ENCODE data around the gene DRC7.
"Not testable (repeated sequence)": the region's sequence is repeated elsewhere in the genome, so short reads cannot be mapped to it uniquely, and the experiment has no call there.

DRC7 gene

DNA sequence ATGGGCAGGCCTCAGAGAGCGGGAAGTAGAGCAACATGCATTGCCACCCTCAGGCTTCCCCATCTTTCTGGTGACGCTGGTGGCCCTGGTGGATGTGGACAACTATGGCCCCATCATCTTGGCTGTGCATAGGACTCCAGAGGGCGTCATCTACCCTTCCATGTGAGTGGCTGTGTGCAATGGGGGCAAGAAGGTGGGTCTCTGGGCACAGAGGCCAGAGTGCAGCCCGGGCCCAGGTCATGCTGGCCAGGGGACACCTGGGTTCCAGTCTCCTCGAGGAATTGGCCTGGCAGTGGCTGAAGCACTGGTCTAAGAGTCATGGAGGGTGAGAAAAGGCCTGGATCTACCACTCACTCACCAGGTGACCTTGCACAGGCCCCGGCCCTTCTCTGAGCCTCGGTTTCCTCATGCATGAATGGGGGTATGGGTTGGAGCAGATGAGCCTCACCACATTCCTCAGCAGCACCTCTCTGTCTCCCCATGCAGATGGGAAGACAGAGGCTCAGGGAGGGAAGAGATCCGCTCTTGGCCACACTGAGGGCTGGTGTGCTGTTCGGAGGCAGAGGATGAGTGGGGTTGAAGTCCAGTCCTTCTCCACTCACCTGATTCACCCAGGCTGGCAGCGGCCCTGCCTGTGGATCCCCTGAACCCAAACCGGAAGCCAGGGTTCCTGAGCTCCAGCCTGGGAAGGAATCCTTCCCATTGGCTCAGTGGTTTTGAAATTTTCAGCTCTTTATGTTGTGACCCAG lies 33.7 kb upstream of the DRC7 start:
- DNase-seq = no peak

DNA sequence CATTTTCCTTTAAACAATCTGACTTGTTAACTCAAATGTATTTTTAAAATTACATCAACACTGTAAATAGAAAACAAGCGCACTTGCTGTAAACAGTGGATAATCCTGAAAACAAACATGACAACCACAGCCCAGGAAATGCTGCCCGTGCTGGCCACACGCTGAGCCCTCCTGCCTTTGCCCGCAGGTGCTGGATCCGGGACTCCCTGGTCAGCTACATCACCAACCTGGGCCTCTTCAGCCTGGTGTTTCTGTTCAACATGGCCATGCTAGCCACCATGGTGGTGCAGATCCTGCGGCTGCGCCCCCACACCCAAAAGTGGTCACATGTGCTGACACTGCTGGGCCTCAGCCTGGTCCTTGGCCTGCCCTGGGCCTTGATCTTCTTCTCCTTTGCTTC lies 33.1 kb upstream of the DRC7 start:
- no peak for DNase-seq

DNA sequence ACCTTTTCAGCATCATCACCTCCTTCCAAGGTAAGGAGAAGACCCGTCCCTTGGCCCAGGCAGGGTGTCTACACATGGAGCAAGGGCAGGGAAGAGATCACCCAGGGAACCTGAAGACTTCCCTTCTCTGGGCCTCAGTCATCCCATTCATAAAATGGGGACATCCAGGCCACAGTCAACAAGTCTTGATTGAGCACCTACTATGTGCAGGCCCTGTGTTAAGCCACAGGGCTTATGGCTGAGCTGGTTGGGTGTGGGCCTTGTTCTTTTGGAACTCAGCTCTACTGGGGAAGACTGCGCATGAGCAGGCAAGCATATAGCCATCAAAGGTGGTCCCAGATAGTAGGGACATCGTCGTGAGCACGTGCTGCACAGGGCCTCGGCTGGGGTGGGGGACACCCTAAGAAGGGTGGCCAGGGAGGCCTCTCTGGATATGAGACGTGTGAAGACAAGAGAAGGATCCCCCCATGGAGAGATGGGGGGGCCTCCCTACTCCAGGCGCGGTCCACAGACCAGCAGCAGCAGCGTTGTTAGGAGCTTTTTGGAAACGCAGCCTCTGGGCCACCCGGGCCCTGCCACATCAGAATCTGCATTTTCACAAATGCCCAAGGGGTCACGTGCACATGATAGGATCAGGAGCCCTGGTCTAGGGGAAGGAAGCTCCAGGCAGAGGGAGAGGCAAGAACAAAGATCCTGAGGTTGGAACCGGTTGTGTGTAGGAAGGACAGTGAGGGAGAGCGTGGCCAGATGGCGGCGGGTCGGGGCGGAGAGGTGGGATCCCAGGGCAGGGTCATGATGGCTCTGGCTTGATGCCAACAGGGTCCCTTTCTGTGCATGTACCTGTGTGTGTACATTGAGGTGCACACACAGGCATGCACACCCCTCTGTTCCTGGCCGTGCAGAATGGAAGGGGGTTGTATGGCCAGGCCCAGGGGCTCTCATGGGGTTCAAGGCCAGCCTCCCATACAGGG lies 32.4 kb upstream of the DRC7 start:
- DNase-seq = no peak

DNA sequence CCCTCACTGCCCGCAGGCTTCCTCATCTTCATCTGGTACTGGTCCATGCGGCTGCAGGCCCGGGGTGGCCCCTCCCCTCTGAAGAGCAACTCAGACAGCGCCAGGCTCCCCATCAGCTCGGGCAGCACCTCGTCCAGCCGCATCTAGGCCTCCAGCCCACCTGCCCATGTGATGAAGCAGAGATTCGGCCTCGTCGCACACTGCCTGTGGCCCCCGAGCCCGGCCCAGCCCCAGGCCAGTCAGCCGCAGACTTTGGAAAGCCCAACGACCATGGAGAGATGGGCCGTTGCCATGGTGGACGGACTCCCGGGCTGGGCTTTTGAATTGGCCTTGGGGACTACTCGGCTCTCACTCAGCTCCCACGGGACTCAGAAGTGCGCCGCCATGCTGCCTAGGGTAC lies 31.2 kb upstream of the DRC7 start:
- no peak for DNase-seq

DNA sequence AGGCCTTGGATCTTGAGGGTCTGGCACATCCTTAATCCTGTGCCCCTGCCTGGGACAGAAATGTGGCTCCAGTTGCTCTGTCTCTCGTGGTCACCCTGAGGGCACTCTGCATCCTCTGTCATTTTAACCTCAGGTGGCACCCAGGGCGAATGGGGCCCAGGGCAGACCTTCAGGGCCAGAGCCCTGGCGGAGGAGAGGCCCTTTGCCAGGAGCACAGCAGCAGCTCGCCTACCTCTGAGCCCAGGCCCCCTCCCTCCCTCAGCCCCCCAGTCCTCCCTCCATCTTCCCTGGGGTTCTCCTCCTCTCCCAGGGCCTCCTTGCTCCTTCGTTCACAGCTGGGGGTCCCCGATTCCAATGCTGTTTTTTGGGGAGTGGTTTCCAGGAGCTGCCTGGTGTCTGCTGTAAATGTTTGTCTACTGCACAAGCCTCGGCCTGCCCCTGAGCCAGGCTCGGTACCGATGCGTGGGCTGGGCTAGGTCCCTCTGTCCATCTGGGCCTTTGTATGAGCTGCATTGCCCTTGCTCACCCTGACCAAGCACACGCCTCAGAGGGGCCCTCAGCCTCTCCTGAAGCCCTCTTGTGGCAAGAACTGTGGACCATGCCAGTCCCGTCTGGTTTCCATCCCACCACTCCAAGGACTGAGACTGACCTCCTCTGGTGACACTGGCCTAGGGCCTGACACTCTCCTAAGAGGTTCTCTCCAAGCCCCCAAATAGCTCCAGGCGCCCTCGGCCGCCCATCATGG lies 30.5 kb upstream of the DRC7 start:
- no peak for DNase-seq

DNA sequence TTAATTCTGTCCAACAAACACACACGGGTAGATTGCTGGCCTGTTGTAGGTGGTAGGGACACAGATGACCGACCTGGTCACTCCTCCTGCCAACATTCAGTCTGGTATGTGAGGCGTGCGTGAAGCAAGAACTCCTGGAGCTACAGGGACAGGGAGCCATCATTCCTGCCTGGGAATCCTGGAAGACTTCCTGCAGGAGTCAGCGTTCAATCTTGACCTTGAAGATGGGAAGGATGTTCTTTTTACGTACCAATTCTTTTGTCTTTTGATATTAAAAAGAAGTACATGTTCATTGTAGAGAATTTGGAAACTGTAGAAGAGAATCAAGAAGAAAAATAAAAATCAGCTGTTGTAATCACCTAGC lies 30.0 kb upstream of the DRC7 start:
- DNase-seq = no peak

DNA sequence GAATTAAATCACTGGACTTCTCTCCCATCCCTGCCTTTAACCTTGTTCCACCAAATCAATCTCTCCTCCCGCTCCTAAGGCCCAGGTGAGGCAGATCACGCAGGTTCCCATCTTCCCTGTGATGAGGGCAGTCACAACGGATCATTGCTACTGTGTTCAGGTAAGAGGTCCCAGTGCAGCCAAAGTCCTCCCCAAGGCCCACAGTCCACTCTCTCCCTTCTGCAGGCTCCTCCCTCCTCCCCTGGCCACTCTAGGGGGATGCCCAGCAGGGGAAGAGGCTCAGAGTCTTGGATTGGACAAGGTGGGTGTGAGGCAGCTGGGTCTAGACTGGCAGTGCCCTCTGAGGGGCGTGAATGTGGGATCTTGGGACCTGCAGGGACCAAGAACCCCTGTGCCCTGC lies 29.1 kb upstream of the DRC7 start:
- no peak for DNase-seq

DNA sequence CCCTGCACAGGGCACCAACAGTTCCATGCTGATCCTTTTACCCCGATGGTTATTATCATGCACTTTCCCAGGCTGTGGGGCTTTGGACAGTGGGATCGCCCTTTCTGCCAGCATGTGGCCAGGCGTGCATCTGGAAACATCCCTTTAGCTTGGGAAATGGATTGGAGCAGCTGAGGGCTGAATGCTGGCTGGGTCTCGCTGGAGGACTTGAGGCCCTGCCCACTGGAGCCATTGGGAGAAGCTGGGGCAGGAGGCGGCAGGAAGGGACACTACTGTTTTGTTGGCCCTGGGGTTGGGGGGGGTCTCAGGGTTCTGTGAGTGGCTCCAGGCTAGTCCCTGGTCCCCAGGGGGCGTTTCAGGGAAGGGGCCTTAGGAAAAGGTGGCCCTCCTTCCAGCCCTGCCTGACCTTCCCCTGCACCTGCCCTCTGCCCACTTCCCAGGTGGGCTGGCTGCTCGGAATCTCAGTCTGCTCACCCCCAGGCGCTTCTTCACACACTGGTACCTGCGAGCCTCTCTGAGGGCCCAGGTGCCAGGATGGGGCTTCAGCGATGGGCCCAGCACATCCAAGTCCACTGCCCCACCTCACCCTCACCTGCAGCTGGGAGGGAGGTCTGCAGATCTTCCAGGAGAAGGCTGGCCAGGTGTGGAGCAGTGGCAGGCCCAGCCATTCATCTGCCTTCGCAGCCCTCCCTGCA lies 28.1 kb upstream of the DRC7 start:
- no peak for DNase-seq

DNA sequence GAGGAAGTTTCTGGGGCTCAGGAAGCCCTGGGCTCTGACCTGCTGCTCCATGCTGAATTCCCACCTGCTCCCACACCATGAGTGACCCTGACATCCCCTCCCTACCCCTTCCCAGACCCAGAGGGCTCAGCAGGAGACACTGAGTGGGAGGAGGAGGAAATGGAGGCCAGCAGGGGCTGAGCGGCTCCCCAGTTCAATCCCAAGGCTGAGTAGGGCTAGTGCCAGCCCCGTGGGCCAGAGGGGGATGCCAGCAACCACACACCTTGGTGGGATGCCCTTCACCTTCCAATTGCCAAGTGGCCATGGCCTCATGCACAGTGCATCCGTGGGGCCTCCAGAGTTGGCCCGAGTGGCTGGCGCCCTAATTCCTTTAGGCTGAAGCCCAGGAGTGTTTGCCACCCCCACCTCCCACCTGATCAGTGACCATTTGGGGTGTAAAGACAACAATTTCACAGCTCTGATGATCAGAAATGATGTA lies 27.5 kb upstream of the DRC7 start:
- no peak for DNase-seq

DNA sequence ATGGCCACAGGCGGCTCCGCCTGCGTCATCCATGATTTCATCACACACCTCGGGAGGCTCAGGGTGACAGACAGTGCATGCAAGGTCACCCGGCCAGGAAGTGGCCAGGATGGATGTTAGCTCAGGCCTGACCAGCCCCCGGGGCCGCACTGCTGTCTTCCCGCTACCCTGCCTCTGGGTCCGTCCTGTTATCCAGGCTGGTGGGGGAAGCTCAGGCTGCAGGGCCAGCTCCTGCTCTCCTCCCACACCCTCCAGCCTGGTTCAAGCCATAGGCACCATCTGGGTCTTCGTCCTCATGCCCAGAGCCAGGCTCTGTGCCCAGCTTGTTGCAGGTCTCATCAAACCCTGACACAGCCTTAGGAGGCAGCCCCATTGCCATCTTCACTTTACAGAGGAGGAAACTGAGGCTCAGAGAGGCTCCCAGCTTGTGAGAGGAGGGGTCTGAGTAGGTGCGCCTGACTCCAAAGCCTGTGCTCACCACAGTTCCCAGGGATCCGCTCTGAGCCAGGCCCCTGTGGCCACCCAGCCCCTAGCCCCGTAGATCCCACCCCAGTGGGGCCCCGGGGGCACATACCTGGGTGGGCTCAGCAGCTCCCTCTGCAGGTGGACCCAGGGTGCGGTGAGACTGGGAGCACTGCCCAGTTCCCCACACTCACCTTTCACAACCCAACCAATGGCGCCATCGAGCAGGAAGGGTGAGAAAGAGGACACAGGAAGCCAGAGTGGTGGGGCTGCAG lies 26.9 kb upstream of the DRC7 start:
- DNase-seq = no peak

DNA sequence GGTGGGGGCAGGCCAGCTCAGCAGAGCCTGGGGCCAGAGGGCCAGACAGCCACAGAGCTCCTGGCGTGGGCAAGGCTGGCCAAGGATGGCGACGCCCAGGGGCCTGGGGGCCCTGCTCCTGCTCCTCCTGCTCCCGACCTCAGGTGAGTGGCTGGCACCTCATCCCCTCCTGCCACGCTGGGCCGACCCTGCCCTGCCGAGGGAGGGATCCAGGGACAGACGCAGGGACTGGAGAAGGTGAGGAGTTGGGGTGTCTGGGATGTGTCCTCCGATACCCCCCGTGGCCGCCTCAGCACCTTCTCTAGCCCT lies 26.4 kb upstream of the DRC7 start, which contains the start of gene ADGRG3:
Gene ADGRG3, plus strand, starts transcription at position 44 of the 309 bp plus-strand sequence. Its CDS starts 42 bp downstream, at position 86.
- no peak for DNase-seq

DNA sequence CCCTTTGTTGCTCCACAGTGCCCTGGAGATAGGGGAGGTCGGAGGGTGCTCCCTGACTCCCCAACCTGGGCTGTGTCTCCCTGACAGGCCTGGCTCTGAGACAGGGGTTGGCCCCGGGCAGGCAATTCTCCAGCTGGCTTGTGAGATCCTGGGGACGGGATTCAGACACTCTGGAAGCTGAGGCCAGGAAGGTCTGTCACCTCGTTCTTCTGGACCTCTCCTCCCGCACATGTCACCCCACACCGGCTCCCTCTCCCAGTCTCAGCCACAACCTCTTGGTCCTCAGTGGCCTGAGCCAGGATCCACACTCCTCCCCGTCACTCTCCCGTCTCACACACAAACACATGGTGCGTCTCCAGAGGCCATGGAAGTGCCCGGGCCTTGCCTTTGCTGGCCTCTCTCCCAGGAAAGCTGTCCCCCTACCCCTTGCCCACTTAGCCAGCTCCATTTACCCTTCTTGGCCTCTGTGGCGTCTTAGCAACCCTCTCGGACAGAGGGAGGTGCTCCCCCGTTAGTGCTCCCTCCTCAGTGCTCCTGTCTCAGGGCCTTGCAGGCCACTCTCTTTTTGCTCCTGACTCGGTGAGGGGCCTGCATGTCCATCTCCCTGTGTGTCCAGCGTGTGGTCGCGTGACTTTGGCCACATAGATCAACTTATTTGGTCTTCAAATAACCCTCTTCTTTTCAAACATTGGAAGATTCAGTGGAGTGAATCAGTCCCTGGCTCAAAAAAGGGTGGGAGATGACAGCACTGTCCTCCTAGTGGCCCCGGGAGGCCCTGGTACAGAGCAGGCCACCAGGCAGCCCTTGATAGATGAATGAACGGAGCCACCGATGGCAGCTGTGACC lies 25.8 kb upstream of the DRC7 start:
- DNase-seq = no peak

DNA sequence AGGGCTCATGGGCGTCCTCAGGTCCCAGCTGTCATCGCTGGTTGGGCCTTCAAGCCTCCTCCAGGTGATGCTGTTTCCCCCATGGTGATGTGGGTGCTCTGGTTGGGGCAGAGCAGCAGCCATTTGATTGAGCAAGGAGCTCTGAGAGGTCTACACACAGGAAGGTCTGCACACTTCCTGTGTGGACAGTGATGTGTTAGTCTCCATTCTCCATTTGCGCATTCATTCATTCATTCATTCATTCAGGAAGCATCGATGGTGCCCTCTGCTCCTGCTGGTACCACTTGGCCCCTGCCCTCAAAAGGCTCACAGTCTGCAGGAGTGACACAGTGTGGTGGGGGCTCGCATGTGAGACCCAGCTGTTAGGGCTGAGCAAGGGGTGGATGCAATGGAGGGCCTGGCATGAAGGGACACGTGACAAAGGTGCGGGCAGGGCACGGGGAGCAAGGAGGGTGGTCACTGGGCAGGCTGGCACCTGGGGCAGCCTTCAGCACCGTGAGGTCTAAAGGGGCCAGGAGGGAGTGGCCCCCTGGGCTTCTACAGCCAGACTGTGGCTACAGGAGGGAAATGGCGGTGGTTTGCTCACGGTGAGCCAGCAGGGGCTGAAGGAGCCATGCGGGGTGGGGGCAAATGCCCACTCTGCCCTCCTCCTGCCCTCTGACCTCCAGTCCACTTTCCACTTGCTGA lies 25.0 kb upstream of the DRC7 start:
- no peak for DNase-seq

DNA sequence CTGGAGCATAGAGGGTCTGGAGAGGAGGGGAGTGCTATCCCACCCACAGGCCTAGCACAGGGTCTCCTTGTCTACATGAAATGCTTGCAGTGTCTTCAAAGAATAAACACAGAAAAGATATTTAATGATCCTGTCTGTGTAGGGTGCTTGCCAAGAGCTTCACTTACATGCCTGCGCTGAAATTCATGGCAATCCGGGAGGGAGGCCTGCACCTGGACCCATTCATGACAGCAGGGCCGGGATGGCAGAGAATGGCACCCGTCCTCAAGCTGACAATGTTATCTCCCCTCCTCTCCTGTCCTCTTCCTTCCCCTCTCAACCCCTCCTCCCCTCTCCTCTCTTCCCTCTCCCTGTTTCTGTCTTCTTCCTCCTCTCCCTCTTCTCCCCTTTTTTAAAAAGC lies 24.4 kb upstream of the DRC7 start:
- DNase-seq = no peak

DNA sequence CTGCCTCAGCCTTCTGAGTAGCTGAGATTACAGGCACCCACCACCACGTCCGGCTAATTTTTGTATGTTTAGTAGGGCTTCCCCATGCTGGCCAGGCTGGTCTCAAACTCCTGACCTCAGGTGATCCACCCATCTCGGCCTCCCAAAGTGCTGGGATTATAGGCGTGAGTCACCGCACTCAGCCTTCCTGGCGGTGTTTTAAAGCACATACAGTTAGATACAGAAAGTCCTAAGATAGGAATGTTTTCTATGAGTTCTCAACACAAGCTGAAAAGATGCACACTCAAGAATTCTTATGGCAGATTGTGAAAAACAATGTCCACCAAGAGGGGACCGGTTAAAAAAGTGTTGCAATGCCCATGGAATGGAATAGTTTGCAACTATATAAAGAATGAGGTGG lies 23.2 kb upstream of the DRC7 start:
- DNase-seq = not testable (repeated sequence)

DNA sequence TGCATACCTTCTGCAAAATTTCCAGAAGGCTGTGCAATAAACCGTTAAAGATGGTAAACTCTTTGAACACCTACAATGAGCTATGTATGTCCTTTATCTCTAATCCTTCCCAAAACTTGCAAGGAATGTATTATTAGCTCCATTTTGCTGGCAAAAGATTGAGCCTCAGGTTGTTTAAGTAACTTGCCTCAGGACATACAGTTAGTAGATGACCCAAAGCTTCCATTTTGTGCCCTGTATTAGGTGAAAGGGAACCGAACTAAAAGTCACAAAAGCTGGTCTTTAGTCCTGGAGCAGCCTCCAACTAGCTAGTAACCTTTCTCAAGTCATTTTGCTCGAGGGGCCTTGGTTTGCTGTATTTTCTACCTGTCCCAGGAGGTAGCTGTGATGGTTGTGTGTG lies 22.2 kb upstream of the DRC7 start:
- no peak for DNase-seq

DNA sequence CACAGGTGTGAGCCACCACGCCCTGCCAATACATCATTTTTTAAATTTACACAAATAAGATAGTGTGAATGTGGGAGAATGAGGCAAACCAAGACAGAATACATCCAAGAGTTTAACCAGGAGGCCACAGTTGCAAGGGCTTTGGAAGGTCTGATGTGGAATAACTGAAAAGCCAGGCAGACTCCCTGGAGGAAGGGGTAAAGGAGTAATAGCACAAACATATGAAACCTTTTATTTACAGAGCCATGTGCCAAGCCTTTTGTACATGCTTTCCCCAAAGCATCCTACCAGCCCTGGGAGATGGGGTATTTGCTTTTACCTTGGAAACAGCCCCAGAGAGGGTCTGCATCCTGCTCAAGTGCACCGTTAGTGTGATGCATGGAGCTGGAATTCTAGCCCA lies 21.8 kb upstream of the DRC7 start:
- no peak for DNase-seq

DNA sequence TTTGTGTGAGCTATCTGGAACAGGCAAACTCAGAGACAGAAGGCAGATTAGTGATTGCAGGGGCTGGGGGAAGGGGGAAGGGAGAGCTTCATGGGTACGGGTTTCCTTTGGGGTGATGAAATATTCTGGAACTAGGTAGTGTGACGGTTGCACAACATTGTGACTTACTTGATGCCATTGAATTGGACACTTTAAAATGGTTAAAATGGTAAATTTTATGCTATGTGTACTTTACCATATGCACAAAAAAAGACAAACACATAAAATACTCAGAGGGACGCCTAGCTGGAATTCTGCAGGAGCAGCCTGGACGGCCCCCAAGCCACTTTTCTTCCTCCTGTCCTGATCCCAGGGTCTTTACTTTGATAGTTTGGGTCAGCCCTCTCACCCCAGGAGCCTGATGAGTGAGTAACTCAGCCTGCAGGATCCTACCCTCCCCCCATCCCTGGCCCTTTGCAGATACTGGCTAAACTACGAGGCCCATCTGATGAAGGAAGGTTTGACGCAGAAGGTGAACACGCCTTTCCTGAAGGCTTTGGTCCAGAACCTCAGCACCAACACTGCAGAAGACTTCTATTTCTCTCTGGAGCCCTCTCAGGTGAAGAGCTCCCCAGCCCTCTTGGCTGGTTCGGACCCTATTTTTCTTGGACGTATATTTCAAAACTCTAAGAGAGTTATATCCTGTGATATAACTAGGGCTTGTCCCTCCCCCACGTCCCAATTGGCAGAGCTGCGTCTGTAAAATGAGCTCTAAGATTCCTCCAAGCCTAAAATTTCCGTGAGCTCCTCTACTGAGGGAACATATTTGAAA lies 18.7 kb upstream of the DRC7 start:
- DNase-seq = no peak

DNA sequence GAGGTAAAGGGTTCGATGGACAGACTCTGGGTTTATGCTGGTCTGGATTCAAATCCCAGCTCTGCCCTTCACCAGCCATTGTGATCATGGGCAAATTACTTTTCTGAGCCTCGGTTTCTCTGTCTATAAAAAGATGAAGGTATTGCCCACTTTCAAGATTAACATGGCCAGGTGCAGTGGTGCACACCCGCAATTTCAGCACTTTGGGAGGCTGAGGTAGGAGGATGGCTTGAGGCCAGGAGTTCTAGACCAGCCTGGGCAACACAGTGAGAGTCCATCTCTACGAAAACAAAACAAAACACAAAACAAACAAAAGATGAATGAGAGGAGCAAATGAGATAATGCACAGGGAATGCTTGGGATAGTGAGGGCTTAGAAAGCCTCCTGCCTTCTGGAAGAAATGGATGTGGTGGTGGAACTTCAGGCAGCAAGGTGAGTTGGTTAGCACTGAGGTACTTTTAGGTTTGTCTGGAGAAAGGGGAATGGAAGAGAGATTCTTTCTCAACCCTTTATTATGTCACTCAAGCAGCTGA lies 18.0 kb upstream of the DRC7 start:
- DNase-seq = no peak
